HG03520 (cell line): ENCODE measurements around the gene FNDC11.
"Not testable (repeated sequence)": the region's sequence is repeated elsewhere in the genome, so short reads cannot be mapped to it uniquely, and the experiment has no call there.

Experiments used
- ATAC-seq: cut with Tn5 transposase; IDR thresholded peaks from one replicate; pipeline ENCODE4 v1.9.1; 2021; ENCODE audit warnings: mild to moderate bottlenecking, moderate library complexity; ENCODE audit not compliant: unreplicated experiment

Gene FNDC11

DNA sequence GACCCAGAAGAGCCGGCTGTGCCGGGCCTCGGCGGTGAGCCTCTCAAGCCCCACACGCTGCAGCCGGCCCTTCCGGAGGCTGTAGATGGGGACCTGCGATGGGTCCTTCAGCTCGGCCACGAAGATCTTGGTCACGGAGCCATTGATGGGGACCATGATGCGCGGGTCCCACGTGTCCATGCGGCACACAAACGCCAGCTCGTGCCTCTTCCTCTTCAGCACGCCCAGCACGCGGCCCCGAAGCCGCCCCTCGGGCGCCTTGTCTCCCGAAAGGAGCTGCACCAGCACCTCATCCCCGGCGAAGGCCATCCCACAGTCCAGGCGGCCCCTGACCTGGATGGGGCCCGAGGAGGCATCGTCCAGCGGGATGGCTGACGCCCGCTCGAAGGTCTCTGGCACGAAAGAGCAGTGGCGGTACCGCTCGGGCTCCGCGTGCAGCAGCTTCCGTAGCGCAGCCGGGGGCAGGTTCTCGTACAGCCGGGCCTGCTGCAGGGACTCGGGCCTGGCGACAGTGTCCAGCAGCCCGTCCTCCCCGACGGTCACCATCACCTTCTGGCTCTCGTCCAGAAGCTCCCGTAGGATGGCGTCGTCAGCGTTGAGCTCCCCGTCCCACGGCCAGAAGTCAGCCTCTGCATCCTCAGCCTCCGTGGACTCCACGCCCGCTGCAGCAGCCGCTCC lies 11.2 kb downstream of the FNDC11 start:
- no peak for ATAC-seq

DNA sequence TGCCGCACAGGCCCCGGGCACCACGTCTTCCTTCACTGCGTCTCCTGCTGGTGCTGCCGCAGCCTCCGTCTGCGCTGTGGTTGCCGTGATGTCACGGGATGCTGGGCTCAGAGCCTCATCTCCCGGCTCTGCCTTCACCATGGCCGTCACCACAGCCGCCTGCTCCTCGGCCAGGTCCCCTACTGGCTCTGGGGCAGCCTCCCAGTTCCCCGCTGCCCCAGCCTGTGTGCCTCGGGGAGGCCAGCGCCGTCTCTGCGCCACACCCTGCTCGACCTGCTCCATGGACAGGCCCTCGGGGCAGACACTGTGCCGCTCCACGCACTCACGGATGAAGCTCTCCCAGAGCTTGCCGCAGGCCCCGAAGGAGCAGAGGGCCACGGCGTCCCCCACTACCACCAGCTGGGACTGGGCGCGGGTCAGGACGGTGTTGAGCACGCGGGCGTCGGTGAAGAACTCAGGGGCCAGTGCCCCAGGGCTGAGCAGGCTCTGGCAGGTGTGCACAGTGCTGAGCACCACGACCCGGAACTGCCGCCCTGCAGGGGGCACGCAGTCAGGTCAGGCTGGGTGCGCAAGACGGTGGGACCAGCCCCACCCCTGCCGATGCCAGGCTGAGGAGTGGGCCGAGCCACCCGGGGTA lies 11.9 kb downstream of the FNDC11 start:
- no peak for ATAC-seq

DNA sequence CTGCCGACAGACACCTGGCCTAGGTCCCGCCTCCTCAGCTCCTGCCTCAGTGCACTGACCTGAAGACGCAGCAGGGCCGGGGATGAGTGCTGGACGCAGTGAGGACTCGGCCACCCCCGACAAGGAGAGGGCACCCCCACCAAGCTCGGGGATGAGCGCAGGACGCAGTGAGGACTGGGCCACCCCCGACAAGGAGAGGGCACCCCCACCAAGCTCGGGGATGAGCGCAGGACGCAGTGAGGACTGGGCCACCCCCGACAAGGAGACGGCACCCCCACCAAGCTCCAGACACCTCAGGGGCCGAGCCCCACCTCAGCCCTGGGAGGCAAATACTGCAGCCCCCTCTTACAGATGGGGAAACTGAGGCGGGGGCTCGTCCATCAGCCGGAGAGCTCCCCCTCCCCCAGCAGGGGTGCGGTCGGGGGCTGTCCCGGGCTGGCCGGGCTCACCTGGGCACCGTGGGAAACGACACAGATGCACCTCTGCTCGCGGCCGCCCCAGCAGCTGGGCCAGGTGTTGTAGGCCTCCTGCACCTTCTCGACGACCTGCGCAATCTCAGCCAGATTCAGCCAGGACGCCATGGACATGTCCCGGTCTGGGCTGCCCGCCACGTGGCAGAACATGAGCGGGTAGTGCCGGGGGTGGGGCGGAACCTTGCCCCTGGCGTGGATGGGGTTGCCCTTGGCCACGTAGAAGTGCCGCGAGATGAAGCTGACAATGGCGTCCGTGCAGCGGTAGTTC lies 12.6 kb downstream of the FNDC11 start:
- no peak for ATAC-seq

GRCh38 chr20:63567136-63567385 lies 13.1 kb downstream of the FNDC11 start:
- no peak for ATAC-seq

DNA sequence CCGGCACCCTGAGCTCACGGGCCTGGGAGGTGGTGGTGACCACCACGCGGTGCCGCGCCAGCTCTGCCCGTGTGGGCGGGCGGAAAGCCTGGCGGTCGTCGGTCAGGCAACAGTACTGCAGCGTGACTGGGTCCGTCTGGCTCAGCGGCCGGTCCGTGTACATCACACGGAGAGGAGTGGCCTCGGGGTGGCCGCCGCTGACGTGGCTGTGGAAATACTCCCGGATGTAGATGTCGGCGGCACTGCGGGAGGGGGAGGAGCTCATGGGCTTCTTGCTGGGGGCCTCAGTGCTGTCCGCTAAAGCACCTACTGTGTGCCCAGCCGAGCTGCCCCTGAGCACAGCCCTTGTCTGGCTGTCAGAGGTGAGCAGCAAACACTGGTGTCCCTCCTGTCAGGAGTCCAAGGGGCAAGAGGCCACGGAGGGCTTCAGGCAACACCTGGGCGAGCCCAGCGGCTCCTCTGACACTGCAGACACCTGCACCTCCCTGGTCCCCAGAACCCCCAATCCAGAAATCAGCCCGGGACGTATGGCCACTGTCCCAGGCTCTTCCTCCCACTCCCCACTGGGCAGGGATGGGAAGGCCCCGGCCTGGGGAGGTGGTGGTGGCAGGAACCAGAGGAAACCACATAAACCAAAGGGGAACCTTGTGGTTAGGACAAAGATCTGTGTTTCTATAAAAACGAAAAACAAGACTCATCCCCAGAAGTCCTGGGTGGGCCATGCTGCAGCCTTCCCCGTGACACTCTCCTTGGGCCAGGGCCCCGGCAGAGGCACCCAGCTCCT lies 13.6 kb downstream of the FNDC11 start:
- no peak for ATAC-seq

DNA sequence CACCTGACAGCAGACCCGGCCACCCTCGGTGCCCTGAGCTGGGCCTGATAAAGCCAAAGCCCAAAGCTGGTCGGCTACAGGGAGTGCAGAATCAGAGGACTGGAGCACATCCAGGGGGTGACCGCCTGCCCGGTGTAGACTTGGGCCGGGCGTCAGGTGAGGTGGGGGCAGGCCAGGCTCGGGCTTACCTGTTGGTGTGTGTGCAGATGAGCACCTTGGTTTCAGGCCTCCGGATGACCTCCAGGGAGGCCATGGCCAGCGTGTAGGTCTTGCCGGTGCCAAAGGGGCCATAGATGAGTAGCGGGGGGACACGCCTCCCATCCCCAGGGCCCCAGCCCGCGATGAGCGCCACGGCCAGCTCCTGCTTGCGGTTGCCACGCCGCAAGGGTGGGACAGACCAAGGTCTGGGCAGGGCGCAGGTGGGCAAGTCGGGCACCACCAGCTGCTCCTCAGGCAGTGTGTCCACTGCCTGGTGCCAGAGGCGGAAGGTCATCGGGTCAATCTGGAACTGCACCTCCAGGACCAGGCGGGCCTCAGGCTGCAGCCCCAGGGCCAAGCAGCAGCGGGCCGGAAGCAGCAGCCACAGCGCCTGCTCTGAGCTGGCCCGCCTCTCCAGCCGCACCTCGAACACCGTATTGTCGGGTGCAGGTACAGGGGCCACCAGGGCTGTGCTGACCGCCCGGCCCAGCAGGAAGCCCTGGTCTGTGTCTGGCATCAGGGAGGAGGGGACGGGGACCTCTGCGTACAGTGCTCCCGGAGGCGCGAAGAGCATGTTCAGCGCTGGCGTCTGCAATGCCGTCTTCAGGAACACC lies 14.4 kb downstream of the FNDC11 start:
- no peak for ATAC-seq

GRCh38 chr20:63568986-63569949 lies 15.3 kb downstream of the FNDC11 start:
- no peak for ATAC-seq

DNA sequence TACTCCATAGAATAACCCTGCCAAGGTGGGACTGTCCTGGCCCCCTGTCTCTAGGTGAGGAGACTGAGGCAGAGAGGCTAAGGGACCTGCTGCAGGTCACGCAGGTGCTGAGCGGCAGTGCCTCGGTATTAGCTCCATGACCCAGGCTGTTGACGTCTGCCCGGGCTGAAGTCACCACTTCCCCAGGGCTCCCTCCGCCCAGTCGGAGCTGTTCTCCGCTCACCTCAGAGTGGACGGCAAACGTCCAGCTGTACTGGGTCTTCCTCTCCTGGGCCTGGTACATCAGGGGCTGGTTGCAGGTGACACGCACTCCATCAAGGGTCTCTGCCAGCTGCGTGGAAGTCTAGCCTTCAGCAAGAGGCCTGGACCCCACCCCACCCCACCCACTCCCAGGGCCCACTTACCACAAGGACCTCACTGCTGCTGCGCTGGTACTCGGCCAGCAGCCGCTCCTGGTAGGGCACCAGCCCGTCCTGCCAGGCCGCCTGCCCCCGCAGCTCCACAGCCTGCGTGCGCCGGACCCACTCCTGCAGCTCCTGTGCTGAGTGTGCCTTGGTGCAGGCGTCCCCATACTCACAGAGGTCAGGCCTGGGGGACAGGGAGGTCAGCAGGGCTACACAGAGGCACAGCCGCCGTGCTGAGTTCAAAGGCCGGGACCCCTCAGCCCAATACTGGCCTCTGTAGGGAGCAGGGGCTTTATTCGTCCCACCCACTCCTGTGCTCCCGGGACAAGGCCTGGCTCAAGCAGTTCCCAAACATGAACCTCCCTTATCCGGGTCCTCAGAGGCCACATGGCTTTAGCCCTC lies 16.5 kb downstream of the FNDC11 start:
- ATAC-seq, result no peak

DNA sequence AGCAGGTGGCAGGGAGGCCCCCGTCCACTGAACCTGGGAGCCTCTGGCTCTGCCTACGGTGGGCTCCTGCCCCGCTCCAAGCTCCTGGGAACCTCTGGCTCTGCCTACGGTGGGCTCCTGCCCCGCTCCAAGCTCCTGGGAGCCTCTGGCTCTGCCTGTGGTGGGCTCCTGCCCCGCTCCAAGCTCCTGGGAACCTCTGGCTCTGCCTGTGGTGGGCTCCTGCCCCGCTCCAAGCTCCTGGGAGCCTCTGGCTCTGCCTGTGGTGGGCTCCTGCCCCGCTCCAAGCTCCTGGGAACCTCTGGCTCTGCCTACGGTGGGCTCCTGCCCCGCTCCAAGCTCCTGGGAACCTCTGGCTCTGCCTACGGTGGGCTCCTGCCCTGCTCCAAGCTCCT lies 17.1 kb downstream of the FNDC11 start:
- not testable (repeated sequence) for ATAC-seq

DNA sequence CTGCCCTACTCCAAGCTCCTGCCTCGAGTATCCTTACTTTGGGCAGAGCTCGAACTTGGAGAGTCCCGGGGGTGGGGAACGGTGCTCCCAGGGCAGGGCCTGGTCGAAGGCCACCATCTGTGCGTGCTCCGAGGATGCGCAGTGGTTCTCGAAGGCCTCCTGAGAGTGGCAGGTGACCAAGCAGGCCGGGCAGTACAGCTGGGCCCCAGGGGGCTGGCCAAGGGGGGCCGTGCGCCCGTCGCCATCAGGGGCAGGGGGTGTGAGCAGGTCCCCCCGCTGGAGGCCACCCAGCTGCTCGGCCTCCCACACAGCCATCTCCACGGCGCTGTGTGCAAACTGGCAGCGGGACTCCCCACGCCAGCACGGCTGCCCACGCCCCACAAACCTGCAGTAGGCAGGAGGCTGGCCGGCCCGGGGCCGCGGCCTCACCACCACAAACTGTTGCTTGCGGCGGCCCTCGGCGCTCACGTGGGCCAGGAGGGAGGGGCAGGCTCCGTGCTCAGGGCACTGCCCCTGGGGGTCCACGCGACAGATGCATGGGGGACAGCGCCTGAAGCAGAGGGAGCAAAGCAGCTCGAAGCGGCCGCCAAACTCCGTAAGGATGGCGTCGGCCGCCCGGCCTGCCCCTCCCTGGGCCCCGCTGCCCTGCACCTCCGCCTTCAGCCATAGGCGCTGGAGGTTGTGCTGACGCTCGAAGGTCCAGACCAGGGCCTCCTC lies 18.3 kb downstream of the FNDC11 start:
- ATAC-seq, result no peak

DNA sequence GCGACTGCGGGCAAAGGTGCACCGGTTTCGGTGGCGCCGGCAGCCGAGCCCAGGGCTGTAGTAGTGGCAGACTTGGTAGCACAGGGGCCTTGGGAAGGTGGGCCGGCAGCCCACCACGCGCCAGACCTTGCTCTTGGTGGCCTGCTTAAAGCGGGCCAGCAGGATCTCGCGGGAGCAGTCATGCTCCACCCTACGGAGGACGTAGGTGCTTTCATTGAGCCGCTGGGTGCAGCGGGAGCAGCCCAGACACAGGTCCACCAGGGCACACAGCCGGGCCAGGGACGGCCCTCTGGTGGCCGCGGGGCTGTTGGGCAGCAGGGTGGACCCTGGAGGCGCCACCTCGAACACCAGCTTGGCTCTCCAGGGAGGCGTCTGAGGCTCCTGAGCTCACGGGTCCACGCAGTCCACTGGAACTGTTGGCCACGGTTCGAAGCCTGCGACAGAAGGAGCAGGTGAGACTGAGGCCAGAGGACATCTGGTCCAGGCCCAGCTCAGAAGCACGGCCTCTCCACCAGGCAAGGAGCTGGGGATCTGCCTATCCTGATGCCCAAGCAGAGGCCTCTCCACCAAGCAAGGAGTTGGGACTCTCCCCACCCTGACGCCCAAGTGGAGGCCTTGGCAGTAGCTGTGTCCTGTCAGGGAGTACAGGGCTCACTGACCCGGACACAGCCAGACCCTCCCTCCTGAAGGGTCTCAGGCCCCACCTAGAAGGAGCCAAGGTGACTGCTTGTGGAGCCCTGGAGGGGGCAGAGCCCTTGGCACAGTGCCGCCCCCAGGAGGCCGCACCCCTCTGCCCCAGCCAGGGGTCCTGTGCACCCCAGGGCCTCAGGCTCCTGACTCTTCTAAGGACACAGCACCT lies 19.1 kb downstream of the FNDC11 start:
- no peak for ATAC-seq

DNA sequence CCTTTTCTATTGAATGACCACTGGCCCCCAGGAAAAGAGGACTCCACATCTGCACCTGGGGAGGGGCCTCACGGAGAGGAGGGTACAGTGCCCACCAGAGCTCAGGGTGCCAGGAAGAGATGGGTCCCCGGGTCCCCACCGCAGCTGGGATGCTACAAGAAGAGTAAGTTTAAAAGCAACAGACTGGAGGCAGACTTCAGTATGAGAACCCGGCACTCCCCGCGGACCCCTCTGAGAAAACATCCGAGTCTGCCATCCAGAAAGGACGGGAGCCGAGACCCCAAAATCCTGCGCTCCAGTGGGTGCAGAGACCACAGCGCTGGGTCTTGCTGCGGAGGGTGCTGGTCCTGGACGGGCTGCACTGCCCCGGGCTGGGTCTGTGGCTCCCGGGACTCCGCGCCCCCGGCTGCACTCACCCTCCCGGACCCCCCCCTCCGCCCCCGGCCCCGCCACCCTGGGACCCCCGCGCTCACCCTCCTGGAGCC lies 19.7 kb downstream of the FNDC11 start:
- no peak for ATAC-seq

GRCh38 chr20:63574156-63574828 lies 20.3 kb downstream of the FNDC11 start, which contains the start of gene HELZ2:
HELZ2 (minus strand) TSS chr20:63574239; CDS start chr20:63572385, 1,854 bp downstream.
- no peak for ATAC-seq

DNA sequence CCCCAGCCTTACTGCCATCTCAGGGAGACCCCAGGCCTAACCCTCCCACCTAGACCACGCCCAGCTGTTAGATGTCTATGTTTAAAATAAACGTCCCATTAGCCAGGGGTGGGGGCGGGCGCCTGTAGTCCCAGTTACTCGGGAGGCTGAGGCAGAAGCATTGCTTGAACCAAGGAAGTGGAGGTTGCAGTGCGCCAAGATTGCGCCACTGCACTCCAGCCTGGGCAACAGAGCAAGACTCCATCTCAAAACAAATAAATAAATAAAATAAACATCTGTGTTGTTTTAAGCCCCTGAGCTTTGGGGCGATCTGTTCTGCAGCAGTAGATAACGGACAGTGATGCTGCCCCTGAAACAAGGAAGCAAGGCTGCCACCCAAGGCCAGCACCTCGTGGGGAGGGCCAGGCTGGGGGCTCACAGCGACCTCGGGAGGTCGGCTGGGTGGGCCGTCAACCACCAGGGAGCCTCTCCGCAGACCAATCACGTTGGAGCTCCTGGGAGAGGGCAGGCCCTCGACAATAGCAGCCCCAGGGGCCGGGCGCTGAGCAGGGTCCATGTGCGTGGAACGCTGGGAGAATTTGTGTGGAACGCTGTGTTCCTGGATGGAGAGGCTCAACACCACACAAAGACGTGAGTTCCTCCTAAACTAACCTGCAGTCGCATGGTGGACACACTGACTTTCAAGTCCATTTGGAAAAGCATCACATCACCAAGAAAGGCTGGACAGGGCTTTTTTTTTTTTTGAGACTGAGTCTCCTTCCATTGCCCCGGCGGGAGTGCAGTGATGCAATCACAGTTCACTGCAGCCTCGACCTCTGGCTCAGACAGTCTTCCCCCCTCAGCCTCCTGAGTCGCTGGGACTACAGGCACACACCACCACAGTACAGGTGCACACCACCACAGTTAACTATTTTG lies 21.1 kb downstream of the FNDC11 start:
- ATAC-seq, result no peak

GRCh38 chr20:63576311-63576710 lies 22.4 kb downstream of the FNDC11 start:
- no peak for ATAC-seq
